HL-60 (cell line): ENCODE data around the gene YWHAG.

Source experiments
- DNase-seq, 2 experiments: peaks; one replicate each; pipeline ENCODE4 v3.0.0-alpha.2; 2010 to 2020; ENCODE audit warnings: low read depth in 1 of 2, low spot score in 1 of 2
- H3K27ac ChIP-seq: fragments of 250-450 bp; sonication (Bioruptor Pico); replicated peaks from 2 replicates; pipeline ENCODE4 v1.5.1; 2020; ENCODE audit warnings: mild to moderate bottlenecking, moderate library complexity
- H3K27me3 ChIP-seq: fragments of 250-450 bp; sonication (Bioruptor Pico); 2 replicates; pipeline ENCODE4 v1.5.1; 2021; ENCODE audit warnings: mild to moderate bottlenecking, moderate library complexity; ENCODE audit not compliant: insufficient read depth, poor library complexity, severe bottlenecking
- H3K4me3 ChIP-seq: replicated peaks from 2 replicates; pipeline ENCODE4 v1.5.1; 2011; ENCODE audit warnings: mild to moderate bottlenecking, control low read depth, low read length; ENCODE audit not compliant: insufficient read depth
- GABPA ChIP-seq: IDR thresholded peaks from 2 replicates; pipeline ENCODE4 v1.6.1; 2012; ENCODE audit warnings: low read depth
- POLR2AphosphoS5 ChIP-seq: IDR thresholded peaks from 2 replicates; pipeline ENCODE4 v1.6.1; 2012; ENCODE audit warnings: low read depth
- SPI1 ChIP-seq: IDR thresholded peaks from 2 replicates; pipeline ENCODE4 v1.6.1; 2012; ENCODE audit warnings: low read depth, mild to moderate bottlenecking, borderline replicate concordance
- TF ChIP-seq, protein P1 (sequence below): IDR thresholded peaks from one replicate; pipeline ENCODE4 v1.5.1; 2011; ENCODE audit warnings: low read length, control low read depth, inconsistent platforms; ENCODE audit not compliant: insufficient read depth
- TF ChIP-seq, protein P2 (sequence below): IDR thresholded peaks from 2 replicates; pipeline ENCODE4 v1.6.1; 2012; ENCODE audit warnings: low read depth; ENCODE audit not compliant: insufficient replicate concordance

Gene YWHAG

DNA sequence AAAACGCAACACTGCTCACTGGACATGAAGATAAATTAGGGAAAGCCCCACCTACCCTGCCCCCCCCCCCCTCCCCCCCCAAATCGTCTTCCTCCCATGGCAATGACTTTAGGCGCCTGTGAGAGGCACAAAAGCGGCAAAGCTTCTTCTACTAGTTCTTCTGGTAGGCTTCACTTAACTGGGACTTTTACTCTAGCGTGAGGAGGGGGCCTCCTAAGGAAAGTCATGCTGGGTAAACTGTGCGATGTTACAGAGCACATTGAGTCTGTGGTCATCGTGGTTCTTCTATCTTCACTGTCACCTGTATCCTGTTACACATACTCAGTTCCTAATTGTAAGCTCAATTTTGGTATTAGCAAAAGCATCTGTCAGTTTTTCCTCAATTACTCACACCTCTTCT, 31.2 kb downstream of the YWHAG start:
- Histone ChIP-seq H3K27ac (no peak overlapping the region), H3K4me3 (no peak overlapping the region), H3K27me3 (no peaks in the 10 kb centered on the region)
- TF ChIP-seq, protein P1, sequence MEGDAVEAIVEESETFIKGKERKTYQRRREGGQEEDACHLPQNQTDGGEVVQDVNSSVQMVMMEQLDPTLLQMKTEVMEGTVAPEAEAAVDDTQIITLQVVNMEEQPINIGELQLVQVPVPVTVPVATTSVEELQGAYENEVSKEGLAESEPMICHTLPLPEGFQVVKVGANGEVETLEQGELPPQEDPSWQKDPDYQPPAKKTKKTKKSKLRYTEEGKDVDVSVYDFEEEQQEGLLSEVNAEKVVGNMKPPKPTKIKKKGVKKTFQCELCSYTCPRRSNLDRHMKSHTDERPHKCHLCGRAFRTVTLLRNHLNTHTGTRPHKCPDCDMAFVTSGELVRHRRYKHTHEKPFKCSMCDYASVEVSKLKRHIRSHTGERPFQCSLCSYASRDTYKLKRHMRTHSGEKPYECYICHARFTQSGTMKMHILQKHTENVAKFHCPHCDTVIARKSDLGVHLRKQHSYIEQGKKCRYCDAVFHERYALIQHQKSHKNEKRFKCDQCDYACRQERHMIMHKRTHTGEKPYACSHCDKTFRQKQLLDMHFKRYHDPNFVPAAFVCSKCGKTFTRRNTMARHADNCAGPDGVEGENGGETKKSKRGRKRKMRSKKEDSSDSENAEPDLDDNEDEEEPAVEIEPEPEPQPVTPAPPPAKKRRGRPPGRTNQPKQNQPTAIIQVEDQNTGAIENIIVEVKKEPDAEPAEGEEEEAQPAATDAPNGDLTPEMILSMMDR: no peak
- TF ChIP-seq POLR2AphosphoS5: peak; percentile 69; the same call in 1 of the 2 replicates
- peak in 1 of 2 experiments; percentile 36 for DNase-seq

DNA sequence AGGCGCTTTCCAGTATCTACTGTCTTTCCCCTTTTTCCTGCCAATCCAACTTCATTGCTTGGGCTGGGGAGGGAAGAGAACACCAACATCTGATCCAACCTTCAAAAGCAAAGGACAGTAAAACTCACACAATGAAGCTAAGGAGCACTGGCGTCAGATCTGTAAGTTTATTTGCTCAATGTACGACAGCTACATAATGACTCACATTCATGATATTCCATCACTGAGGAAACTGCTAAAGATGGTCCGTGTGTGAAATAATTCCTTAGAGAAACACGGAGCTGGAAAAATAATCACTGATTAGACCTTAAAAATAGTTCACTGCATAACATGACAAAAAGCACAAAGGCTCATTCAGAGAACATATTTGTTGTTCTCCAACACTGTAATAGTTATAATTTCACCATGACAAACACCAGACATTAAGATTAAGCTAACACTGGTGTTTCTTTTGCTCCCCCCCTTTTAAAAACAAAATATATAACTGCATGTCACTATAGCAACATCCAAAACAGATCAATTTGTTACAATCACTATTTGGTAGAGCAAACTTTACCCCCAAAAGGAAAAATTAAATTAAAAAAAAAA, 32.1 kb downstream of the YWHAG start:
- no peak for DNase-seq
- TF ChIP-seq, protein P1: no peak
- TF ChIP-seq, protein P2, sequence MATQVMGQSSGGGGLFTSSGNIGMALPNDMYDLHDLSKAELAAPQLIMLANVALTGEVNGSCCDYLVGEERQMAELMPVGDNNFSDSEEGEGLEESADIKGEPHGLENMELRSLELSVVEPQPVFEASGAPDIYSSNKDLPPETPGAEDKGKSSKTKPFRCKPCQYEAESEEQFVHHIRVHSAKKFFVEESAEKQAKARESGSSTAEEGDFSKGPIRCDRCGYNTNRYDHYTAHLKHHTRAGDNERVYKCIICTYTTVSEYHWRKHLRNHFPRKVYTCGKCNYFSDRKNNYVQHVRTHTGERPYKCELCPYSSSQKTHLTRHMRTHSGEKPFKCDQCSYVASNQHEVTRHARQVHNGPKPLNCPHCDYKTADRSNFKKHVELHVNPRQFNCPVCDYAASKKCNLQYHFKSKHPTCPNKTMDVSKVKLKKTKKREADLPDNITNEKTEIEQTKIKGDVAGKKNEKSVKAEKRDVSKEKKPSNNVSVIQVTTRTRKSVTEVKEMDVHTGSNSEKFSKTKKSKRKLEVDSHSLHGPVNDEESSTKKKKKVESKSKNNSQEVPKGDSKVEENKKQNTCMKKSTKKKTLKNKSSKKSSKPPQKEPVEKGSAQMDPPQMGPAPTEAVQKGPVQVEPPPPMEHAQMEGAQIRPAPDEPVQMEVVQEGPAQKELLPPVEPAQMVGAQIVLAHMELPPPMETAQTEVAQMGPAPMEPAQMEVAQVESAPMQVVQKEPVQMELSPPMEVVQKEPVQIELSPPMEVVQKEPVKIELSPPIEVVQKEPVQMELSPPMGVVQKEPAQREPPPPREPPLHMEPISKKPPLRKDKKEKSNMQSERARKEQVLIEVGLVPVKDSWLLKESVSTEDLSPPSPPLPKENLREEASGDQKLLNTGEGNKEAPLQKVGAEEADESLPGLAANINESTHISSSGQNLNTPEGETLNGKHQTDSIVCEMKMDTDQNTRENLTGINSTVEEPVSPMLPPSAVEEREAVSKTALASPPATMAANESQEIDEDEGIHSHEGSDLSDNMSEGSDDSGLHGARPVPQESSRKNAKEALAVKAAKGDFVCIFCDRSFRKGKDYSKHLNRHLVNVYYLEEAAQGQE: no peak
- TF ChIP-seq POLR2AphosphoS5 (no peak), SPI1 (no peak), GABPA (no peak)
- no peaks in the 10 kb centered on the region for H3K27me3 ChIP-seq
- H3K4me3 ChIP-seq: no peak overlapping the region
- no peak overlapping the region for H3K27ac ChIP-seq

DNA sequence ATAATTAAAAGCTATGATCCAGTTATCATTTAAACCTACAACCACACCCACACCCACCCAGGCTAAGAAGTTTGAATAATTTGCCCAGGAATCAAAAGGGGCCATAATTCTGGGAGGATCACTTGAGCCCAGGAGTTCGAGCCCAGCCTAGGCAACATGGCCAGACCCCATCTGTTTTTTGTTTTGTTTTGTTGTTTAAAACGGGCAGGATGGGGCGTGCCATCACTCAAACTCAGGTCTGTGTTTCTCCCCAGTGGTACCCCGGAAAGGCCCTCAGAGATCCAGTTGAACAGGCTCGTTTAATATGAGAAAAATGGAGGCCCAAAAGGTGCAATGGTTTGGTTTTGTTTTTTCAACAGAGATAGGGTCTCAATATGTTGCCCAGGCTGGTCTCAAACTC, 33.0 kb downstream of the YWHAG start:
- Histone ChIP-seq H3K4me3 (no peak overlapping the region), H3K27ac (no peak overlapping the region), H3K27me3 (no peaks in the 10 kb centered on the region)
- DNase-seq: no peak
- TF ChIP-seq GABPA: no peak
- TF ChIP-seq, protein P2: no peak
- TF ChIP-seq, protein P1: no peak
- TF ChIP-seq SPI1: no peak

DNA sequence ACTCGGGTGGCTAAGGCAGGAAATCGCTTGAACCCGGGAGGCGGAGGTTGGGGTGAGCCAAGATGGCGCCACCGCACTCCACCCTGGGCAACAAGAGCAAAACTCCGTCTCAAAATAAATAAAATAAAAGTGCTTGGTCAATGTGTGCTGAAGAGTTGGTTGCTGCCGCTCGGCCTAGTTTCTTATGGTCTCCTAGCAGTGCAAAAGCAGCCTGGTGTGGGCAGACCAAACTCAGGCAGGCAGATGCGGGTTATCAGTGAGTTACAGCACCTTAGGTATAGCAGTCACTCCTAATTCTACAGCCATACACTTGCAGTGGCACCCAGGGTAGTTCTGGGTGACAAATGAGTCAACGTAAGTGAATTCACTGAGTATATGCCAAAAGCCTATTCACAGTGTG, 33.7 kb downstream of the YWHAG start:
- DNase-seq: no peak
- H3K27me3 ChIP-seq: no peaks in the 10 kb centered on the region
- TF ChIP-seq, protein P2: no peak
- TF ChIP-seq SPI1 (no peak), GABPA (no peak), POLR2AphosphoS5 (no peak)
- TF ChIP-seq, protein P1: no peak
- H3K4me3 ChIP-seq: no peak overlapping the region
- H3K27ac ChIP-seq: no peak overlapping the region
